K562 (cell line): ENCODE measurements around the gene UBE2O. TPM values are rescaled to one million over a fixed set of nuclear protein-coding genes. Genes with fewer than 3 reads are reported as not detected.

Experiments used
- C11orf30 ChIP-seq: fragments of 450-650 bp; IDR thresholded peaks from 2 replicates; pipeline ENCODE4 v1.6.1; 2016; ENCODE audit warnings: low read depth, mild to moderate bottlenecking
- FOSL1 ChIP-seq: fragments of 200-800 bp; sonication (Bioruptor generic); conservative IDR thresholded peaks from 2 replicates; pipeline ENCODE4 v1.6.1; 2016; ENCODE audit warnings: missing genetic modification characterization, missing compliant biosample characterization
- HDAC2 ChIP-seq: fragments of 450-650 bp; IDR thresholded peaks from 2 replicates; pipeline ENCODE4 v1.6.1; 2016; ENCODE audit warnings: mild to moderate bottlenecking
- HDGF ChIP-seq: fragments of 450-650 bp; IDR thresholded peaks from 2 replicates; pipeline ENCODE4 v1.6.1; 2016
- HMG20B ChIP-seq: fragments of 250-450 bp; sonication (Bioruptor Pico); IDR thresholded peaks from 2 replicates; pipeline ENCODE4 v1.5.0; 2021; ENCODE audit warnings: mild to moderate bottlenecking
- JUND ChIP-seq, 2 experiments: IDR thresholded peaks; 2 replicates in 1 of 2; 3 replicates in 1 of 2; pipeline ENCODE4 v1.6.1; 2011; ENCODE audit warnings: borderline replicate concordance in 2 of 2, low read depth in 2 of 2, low read length in 2 of 2, improper control_type of control experiment in 1 of 2, missing biosample characterization in 1 of 2, missing genetic modification characterization in 1 of 2, missing genetic modification reagents in 1 of 2
- KDM1A ChIP-seq, 2 experiments: fragments of 450-650 bp; IDR thresholded peaks; 2 replicates each; pipeline ENCODE4 v1.6.1; 2016; ENCODE audit warnings: mild to moderate bottlenecking in 2 of 2
- SMARCA5 ChIP-seq: fragments of 450-650 bp; IDR thresholded peaks from 2 replicates; pipeline ENCODE4 v1.6.1; 2016
- polyA plus RNA-seq, 8 experiments: library from polyadenylated mRNA; depleted of rRNA in 4 of 8; stranded (reverse) in 5 of 8; unstranded in 3 of 8; fragments of >200 nt; fragmentation: Nextera tagmentation in 2 of 8; fragmentation: Illumina TruSeq in 1 of 8; extraction: Ambion mirVana in 2 of 8; extraction: Trizol in 1 of 8; gene quantifications; 2 replicates each; pipeline versions ENCODE4 v1.2.1 to v1.2.3, GENCODE V29; 2011 to 2014; ENCODE audit warnings: inconsistent platforms in 1 of 8, missing spikeins in 1 of 8
- total RNA-seq, 7 experiments: library from RNA; depleted of rRNA in 6 of 7; stranded (reverse); fragments of >200 nt in 6 of 7; fragmentation: Illumina TruSeq in 2 of 7; extraction: Trizol in 2 of 7; gene quantifications; 2 replicates each; pipeline versions ENCODE4 v1.2.1 to v1.2.3, GENCODE V29; 2011 to 2021; ENCODE audit warnings: low replicate concordance in 1 of 7
- TF ChIP-seq, protein P1 (sequence below), 2 experiments: fragments of 450-650 bp in 1 of 2; sonication (generic) in 1 of 2; formaldehyde crosslinking in 1 of 2; IDR thresholded peaks; 2 replicates each; pipeline versions ENCODE4 v1.7.1 to v1.9.0; 2016 to 2022; ENCODE audit warnings: inconsistent platforms in 1 of 2, mild to moderate bottlenecking in 1 of 2, missing genetic modification reagents in 1 of 2
- TF ChIP-seq, protein P2 (sequence below): fragments of 250-450 bp; sonication (Bioruptor Pico); IDR thresholded peaks from 2 replicates; pipeline ENCODE4 v1.4.0; 2020; ENCODE audit warnings: borderline replicate concordance
- TF ChIP-seq, protein P3 (sequence below): fragments of 450-650 bp; IDR thresholded peaks from 2 replicates; pipeline ENCODE4 v1.6.1; 2016

The UBE2O gene
- total and polyA plus RNA-seq, 9 of the 15 experiments (the other 6 are each of a cell fraction or from before 2014, with no cell fraction given), result 1.6 to 39.7 (median 13.3) TPM

DNA sequence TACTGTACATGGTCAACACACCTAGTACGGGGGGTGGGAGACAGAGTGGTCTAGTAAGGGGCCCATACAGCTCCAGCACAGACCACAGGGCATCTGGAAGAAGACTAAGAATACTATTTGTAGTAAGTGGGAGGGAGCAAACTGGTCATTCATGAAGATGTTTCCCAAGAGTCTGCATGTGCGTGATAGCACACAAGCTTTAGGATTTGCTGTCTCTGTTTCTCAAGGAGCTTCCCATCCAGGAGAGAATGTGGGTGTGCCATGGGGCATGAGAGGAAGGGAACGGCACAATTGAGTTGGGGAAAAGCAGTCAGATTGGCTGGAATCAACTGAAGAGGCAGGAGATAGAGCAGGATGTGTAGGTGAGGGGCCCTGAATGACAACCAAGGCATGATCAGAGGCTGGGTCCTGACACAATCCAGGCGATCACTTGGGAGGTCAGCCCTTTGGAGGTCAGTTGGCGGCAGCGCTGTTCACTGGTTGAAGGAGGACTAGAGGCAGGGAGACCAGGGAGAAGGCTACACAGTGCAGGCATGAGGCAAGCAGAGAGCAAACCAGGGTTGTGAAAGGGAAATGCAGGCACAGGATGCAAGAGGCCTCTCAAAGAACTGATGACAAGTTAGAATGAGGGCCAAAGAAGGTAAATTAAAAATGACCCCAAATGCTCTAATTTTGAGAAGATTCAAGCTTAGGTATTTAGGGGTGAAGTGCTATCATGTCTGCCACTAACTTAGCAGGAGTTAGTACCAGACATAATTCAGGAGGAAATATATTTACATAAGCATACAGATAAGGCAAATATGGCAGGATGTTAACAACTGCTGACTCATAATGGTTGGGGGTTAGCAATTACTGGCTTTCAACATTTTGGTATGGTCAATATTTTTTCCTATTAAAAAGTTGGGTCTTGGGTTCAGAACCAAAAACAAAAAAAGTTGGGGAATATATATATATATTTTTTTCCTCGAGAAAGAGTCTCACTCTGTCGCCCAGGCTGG is 10.3 kb downstream of the UBE2O start (continued):
- TF ChIP-seq, protein P1, sequence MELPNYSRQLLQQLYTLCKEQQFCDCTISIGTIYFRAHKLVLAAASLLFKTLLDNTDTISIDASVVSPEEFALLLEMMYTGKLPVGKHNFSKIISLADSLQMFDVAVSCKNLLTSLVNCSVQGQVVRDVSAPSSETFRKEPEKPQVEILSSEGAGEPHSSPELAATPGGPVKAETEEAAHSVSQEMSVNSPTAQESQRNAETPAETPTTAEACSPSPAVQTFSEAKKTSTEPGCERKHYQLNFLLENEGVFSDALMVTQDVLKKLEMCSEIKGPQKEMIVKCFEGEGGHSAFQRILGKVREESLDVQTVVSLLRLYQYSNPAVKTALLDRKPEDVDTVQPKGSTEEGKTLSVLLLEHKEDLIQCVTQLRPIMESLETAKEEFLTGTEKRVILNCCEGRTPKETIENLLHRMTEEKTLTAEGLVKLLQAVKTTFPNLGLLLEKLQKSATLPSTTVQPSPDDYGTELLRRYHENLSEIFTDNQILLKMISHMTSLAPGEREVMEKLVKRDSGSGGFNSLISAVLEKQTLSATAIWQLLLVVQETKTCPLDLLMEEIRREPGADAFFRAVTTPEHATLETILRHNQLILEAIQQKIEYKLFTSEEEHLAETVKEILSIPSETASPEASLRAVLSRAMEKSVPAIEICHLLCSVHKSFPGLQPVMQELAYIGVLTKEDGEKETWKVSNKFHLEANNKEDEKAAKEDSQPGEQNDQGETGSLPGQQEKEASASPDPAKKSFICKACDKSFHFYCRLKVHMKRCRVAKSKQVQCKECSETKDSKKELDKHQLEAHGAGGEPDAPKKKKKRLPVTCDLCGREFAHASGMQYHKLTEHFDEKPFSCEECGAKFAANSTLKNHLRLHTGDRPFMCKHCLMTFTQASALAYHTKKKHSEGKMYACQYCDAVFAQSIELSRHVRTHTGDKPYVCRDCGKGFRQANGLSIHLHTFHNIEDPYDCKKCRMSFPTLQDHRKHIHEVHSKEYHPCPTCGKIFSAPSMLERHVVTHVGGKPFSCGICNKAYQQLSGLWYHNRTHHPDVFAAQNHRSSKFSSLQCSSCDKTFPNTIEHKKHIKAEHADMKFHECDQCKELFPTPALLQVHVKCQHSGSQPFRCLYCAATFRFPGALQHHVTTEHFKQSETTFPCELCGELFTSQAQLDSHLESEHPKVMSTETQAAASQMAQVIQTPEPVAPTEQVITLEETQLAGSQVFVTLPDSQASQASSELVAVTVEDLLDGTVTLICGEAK (IDR thresholded peaks at IDR 0.05), result 0 out of 2 replicates have a peak, but pooled peaks have one; percentile 16
- TF ChIP-seq, protein P1 (CRISPR knock-in tag; IDR thresholded peaks at IDR 0.05), result no peak
- TF ChIP-seq HMG20B (CRISPR knock-in tag) (no peak), HDAC2 (0 out of 2 replicates have a peak, but pooled peaks have one; percentile 15), C11orf30 (peak; percentile 91), SMARCA5 (peak; percentile 71; the same call in 1 of the 2 replicates), JUND (IDR thresholded peaks at IDR 0.05; ENCODE audit: borderline replicate concordance, low read depth, low read length) (peak; percentile 68), JUND (tag; IDR thresholded peaks at IDR 0.05; ENCODE audit: borderline replicate concordance, low read depth, low read length) (peak; percentile 39; the same call in 1 of the 3 replicates), KDM1A (IDR thresholded peaks at IDR 0.05) (no peak; a peak in 1 of 4 replicates), HDGF (peak; percentile 89), FOSL1 (tag) (peak; percentile 60)
- TF ChIP-seq, protein P2, sequence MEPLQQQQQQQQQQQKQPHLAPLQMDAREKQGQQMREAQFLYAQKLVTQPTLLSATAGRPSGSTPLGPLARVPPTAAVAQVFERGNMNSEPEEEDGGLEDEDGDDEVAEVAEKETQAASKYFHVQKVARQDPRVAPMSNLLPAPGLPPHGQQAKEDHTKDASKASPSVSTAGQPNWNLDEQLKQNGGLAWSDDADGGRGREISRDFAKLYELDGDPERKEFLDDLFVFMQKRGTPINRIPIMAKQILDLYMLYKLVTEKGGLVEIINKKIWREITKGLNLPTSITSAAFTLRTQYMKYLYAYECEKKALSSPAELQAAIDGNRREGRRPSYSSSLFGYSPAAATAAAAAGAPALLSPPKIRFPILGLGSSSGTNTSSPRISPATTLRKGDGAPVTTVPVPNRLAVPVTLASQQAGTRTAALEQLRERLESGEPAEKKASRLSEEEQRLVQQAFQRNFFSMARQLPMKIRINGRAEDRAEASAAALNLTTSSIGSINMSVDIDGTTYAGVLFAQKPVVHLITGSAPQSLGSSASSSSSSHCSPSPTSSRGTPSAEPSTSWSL (CRISPR knock-in tag), result no peak
- TF ChIP-seq, protein P3, sequence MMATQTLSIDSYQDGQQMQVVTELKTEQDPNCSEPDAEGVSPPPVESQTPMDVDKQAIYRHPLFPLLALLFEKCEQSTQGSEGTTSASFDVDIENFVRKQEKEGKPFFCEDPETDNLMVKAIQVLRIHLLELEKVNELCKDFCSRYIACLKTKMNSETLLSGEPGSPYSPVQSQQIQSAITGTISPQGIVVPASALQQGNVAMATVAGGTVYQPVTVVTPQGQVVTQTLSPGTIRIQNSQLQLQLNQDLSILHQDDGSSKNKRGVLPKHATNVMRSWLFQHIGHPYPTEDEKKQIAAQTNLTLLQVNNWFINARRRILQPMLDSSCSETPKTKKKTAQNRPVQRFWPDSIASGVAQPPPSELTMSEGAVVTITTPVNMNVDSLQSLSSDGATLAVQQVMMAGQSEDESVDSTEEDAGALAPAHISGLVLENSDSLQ, result 0 out of 2 replicates have a peak, but pooled peaks have one; percentile 4
